GM12878 (cell line): ENCODE data around the gene ABCD3. TPM values are rescaled to one million over a fixed set of nuclear protein-coding genes. Genes with fewer than 3 reads are reported as not detected.

Experiments
- ATAC-seq: fragments of 200-7000 bp; cut with Tn5 transposase; 3 replicates; pipeline ENCODE4 v1.9.1; 2020; ENCODE audit warnings: mild to moderate bottlenecking, moderate library complexity
- BruUV-seq: library from RNA; stranded (reverse); fragments of 400-500 nt; replicated peaks from 2 replicates; lab custom pipeline; 2021; lab: Mats Ljungman, UMichigan
- CTCF ChIA-PET: fragments of 300-600 bp; sonication (Branson Sonifier 250); formaldehyde crosslinking; extraction: SDS; loops from one replicate; lab custom pipeline; 2021; ENCODE audit warnings: inconsistent platforms; lab: Yijun Ruan, JAX
- POLR2A ChIA-PET: fragments of 350-600 bp; formaldehyde crosslinking; extraction: SDS; loops from one replicate; lab custom pipeline; 2021; ENCODE audit warnings: inconsistent platforms; lab: Charles Lee
- RAD21 ChIA-PET: fragments of 300-600 bp; sonication (Branson Sonifier 250); formaldehyde crosslinking; loops from one replicate; lab custom pipeline; 2023; ENCODE audit warnings: antibody characterized with exemption; ENCODE audit not compliant: unreplicated experiment; lab: Charles Lee
- SMC1A ChIA-PET: fragments of 300-600 bp; sonication (Branson Sonifier 250); formaldehyde crosslinking; loops from one replicate; lab custom pipeline; 2023; ENCODE audit not compliant: unreplicated experiment, uncharacterized antibody; lab: Charles Lee
- DNase-seq: peaks from one replicate; pipeline ENCODE4 v3.0.0-alpha.2; 2011; ENCODE audit warnings: low read depth, low spot score
- FAIRE-seq: peaks from 3 replicates; lab custom pipeline; 2011; peaks lifted over from hg19 to GRCh38; lab: Jason Lieb, UNC
- H2AFZ ChIP-seq: 2 replicates; pipeline ENCODE4 v1.6.0; 2011; ENCODE audit warnings: low read depth, low read length, control low read depth; ENCODE audit not compliant: control insufficient read depth
- H3K27ac ChIP-seq: 2 replicates; pipeline ENCODE4 v1.5.1; 2011; ENCODE audit warnings: control low read depth; ENCODE audit not compliant: control insufficient read depth, insufficient read depth
- H3K27me3 ChIP-seq, 2 experiments: replicated peaks in 1 of 2; 2 replicates each; pipeline versions ENCODE4 v1.6.0 to v1.6.1; 2011; ENCODE audit warnings: low read length in 1 of 2; ENCODE audit not compliant: control insufficient read depth in 2 of 2, insufficient read depth in 2 of 2
- H3K36me3 ChIP-seq, 2 experiments: 2 replicates each; pipeline ENCODE4 v1.5.1; 2011; ENCODE audit warnings: low read length in 1 of 2; ENCODE audit not compliant: control insufficient read depth in 2 of 2, insufficient read depth in 2 of 2
- H3K4me1 ChIP-seq: 2 replicates; pipeline ENCODE4 v1.6.1; 2011; ENCODE audit warnings: mild to moderate bottlenecking, low read length, moderate library complexity, mixed read lengths; ENCODE audit not compliant: control insufficient read depth, insufficient read depth
- H3K4me2 ChIP-seq: 2 replicates; pipeline ENCODE4 v1.6.0; 2011; ENCODE audit warnings: control low read depth; ENCODE audit not compliant: control insufficient read depth, insufficient read depth
- H3K4me3 ChIP-seq: fragments of 200-600 bp; sonication (generic); 2 replicates; pipeline ENCODE4 v1.5.1; 2016
- H3K79me2 ChIP-seq: 2 replicates; pipeline ENCODE4 v1.6.0; 2011; ENCODE audit warnings: low read length; ENCODE audit not compliant: control insufficient read depth, insufficient read depth
- H3K9ac ChIP-seq: 2 replicates; pipeline ENCODE4 v1.8.0; 2011; ENCODE audit warnings: low read length, control low read depth, mixed read lengths; ENCODE audit not compliant: control insufficient read depth, insufficient read depth
- H3K9me3 ChIP-seq: replicated peaks from 3 replicates; pipeline ENCODE4 v1.5.1; 2011; ENCODE audit warnings: mild to moderate bottlenecking, low read length; ENCODE audit not compliant: control insufficient read depth, insufficient read depth
- H4K20me1 ChIP-seq: 2 replicates; pipeline ENCODE4 v1.6.0; 2011; ENCODE audit not compliant: control insufficient read depth, insufficient read depth
- FOS ChIP-seq: IDR thresholded peaks from 3 replicates; pipeline ENCODE4 v1.6.1; 2011; ENCODE audit warnings: borderline replicate concordance; ENCODE audit not compliant: insufficient read length; ENCODE audit errors: extremely low read depth
- POLR2AphosphoS2 ChIP-seq: IDR thresholded peaks from 2 replicates; pipeline ENCODE4 v1.6.1; 2011; ENCODE audit warnings: low read depth, mild to moderate bottlenecking, low read length, improper control_type of control experiment, moderate library complexity
- SIN3A ChIP-seq: IDR thresholded peaks from 2 replicates; pipeline ENCODE4 v1.6.1; 2012; ENCODE audit warnings: low read depth, low read length, improper control_type of control experiment
- TARDBP ChIP-seq: IDR thresholded peaks from 2 replicates; pipeline ENCODE4 v1.6.1; 2016; ENCODE audit warnings: borderline replicate concordance
- WGBS: methylation state at CpG from one replicate; pipeline ENCODE4 v1.1.6; 2016; ENCODE audit warnings: low lambda C conversion rate; ENCODE audit not compliant: insufficient replicate concordance, insufficient coverage; ENCODE audit errors: missing lambda C conversion rate; 5-methylcytosine and 5-hydroxymethylcytosine counted together
- in situ Hi-C: fragments of 300-500 bp; cut with MboI; formaldehyde crosslinking; loops from 9 replicates; pipeline ENCODE4 v1.14.3; 2018; ENCODE audit warnings: mixed read lengths
- intact Hi-C: fragments of 100-400 bp; cut with micrococcal nuclease; formaldehyde crosslinking; loops from one replicate; pipeline ENCODE4 v1.14.2; 2022; ENCODE audit not compliant: unreplicated experiment
- polyA plus RNA-seq, 11 experiments: library from polyadenylated mRNA; depleted of rRNA in 4 of 11; unstranded in 6 of 11; stranded (reverse) in 5 of 11; fragments of >200 nt; fragmentation: Nextera tagmentation in 4 of 11; fragmentation: Illumina TruSeq in 1 of 11; extraction: Ambion mirVana in 4 of 11; extraction: Trizol in 1 of 11; gene quantifications; 1 replicate in 1 of 11; 2 replicates in 10 of 11; pipeline versions ENCODE4 v1.2.1 to v1.2.3, GENCODE V29; 2011 to 2016; ENCODE audit warnings: inconsistent platforms in 2 of 11, missing spikeins in 2 of 11, low read depth in 1 of 11
- total RNA-seq, 4 experiments: library from RNA; depleted of rRNA in 3 of 4; stranded (reverse); fragments of >200 nt in 3 of 4; fragmentation: Illumina TruSeq in 1 of 4; extraction: Trizol in 1 of 4; gene quantifications; 2 replicates each; pipeline versions ENCODE4 v1.2.1 to v1.2.3, GENCODE V29; 2013 to 2021

Gene ABCD3
- total and polyA plus RNA-seq, 10 of the 15 experiments (the other 5 are each of a cell fraction or from before 2014, with no cell fraction given), result 15.1 to 40.2 (median 24.1) TPM

DNA sequence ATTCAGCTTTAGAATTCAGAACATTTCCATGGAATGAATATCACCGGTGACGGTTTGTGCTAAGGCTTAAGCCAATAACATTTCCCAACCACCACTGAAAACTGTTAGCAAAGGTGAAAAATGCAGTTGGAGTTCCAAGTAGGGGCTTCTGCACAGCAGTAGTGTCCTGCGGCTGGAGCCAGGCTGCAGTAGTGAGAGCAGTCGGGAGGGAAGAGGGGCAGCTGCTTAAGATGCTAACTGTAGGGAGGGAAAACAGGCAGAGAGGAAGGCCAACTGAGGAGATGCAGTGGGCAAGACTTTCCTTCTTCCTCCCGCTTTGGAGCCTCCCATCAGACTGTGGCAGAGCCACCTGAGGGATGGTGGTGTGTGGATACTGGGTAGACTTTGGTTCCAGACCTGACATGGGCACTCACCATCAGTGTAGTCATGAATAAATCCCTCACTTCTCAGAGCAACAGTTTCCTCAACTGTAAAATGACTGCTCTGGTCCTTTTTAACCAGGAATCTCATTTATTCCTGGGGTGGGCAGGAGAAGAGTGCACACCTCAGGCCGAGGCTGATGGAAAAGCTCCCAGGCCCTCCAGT, 120.1 kb downstream of the ABCD3 start:
- RAD21 ChIA-PET, result no interaction called here
- POLR2A ChIA-PET, result interaction anchor here (0.5 kb wide), 1 partner anchor 72 kb away, joined by 3 read pairs; no protein-coding TSS in a partner anchor
- CTCF ChIA-PET, result interaction anchor here (0.7 kb wide), 1 partner anchor 69 kb away, joined by 3 read pairs; no protein-coding TSS in a partner anchor
- WGBS, result 48% methylated on average over 6 of the region's 6 CpGs
- intact Hi-C loops (no loop called here), in situ Hi-C loops (no loop called here)
- Histone ChIP-seq H3K4me2 (no peak overlapping the region), H3K27ac (no peak overlapping the region), H4K20me1 (no peaks in the 10 kb centered on the region), H2AFZ (no peak overlapping the region), H3K4me1 (peaks cover 12% of the 10 kb centered on the region; the same call in 1 of the 2 replicates), H3K9me3 (no peaks in the 10 kb centered on the region), H3K36me3 (no peaks in the 10 kb centered on the region), H3K79me2 (no peaks in the 10 kb centered on the region), H3K4me3 (no peak overlapping the region), H3K9ac (no peak overlapping the region), H3K27me3 (peaks cover 5 to 12% of the 10 kb centered on the region in 2 experiments)
- ATAC-seq, result no peak
- TF ChIP-seq FOS (no peak), SIN3A (no peak), TARDBP (no peak)
- DNase-seq, result no peak
- SMC1A ChIA-PET, result no interaction called here
- FAIRE-seq, result no peak
- BruUV-seq, result no TSS peak

DNA sequence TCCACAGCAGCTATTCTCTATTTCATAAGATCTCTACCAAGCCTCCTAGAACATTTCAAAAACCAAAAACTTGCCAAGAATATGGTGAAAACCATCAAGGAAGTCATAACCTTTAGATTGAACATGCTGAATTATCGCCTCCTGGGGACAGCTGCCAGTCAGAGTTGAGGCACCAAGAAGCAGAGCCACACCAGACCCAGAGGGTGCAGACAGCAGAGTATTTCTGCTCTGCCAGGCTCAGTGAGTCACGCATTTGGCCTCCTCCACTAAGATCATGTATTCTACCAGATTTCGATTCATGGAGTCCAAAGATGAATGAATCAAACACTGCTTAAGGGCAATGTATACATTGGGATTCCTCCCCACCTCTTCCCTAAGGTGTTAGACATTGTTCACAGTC, 121.3 kb downstream of the ABCD3 start:
- ChIA-PET POLR2A (interaction anchor here (0.6 kb wide), 1 partner anchor 839 kb away, joined by 3 read pairs; no protein-coding TSS in a partner anchor), SMC1A (interaction anchor here (1.5 kb wide), 1 partner anchor 59 kb away, joined by 5 read pairs; no protein-coding TSS in a partner anchor), CTCF (no interaction called here), RAD21 (no interaction called here)
- no peak overlapping the region for H3K9ac ChIP-seq
- no peak overlapping the region for H3K4me3 ChIP-seq
- no peak for DNase-seq
- no peaks in the 10 kb centered on the region for H3K36me3 ChIP-seq
- H2AFZ ChIP-seq, result no peak overlapping the region
- no TSS peak for BruUV-seq
- peaks cover 12% of the 10 kb centered on the region; the same call in 1 of the 2 replicates for H3K4me1 ChIP-seq
- H3K9me3 ChIP-seq, result no peaks in the 10 kb centered on the region
- H3K27me3 ChIP-seq, result peaks cover 5 to 12% of the 10 kb centered on the region in 2 experiments
- in situ Hi-C loops, result no loop called here
- TF ChIP-seq POLR2AphosphoS2, result no peak
- no peak for ATAC-seq
- intact Hi-C loops, result no loop called here
- no peak for FAIRE-seq
- H3K79me2 ChIP-seq, result no peaks in the 10 kb centered on the region
- 24% methylated on average over 3 of the region's 3 CpGs for WGBS
- no peak overlapping the region for H3K4me2 ChIP-seq
- no peaks in the 10 kb centered on the region for H4K20me1 ChIP-seq
- H3K27ac ChIP-seq, result no peak overlapping the region
